PFSK-1 (cell line): ENCODE measurements around the gene DLGAP1.

Experiments
- FOXP2 ChIP-seq: optimal IDR thresholded peaks from 2 replicates; pipeline ENCODE3; 2011; ENCODE audit warnings: borderline replicate concordance, control low read depth, inconsistent platforms; ENCODE audit not compliant: insufficient read depth; ENCODE audit errors: extremely low read length, extremely low read depth
- POLR2AphosphoS5 ChIP-seq: IDR thresholded peaks from 2 replicates; pipeline ENCODE4 v1.6.1; 2012; ENCODE audit warnings: low read depth, mild to moderate bottlenecking, control low read depth, low read length, moderate library complexity
- REST ChIP-seq, 2 experiments: IDR thresholded peaks; 2 replicates each; pipeline versions ENCODE4 v1.6.1 to v1.8.0; 2011 to 2012; ENCODE audit warnings: low read depth in 2 of 2, low read length in 2 of 2, control low read depth in 1 of 2, inconsistent platforms in 1 of 2, mild to moderate bottlenecking in 1 of 2, moderate library complexity in 1 of 2; ENCODE audit not compliant: insufficient read depth in 1 of 2
- SIN3A ChIP-seq: IDR thresholded peaks from 2 replicates; pipeline ENCODE4 v1.6.1; 2012; ENCODE audit warnings: mild to moderate bottlenecking, low read length, moderate library complexity, borderline replicate concordance; ENCODE audit not compliant: insufficient read depth
- TAF1 ChIP-seq: IDR thresholded peaks from 2 replicates; pipeline ENCODE4 v1.6.1; 2012; ENCODE audit warnings: low read length, control low read depth, borderline replicate concordance; ENCODE audit not compliant: insufficient read depth

GRCh38 chr18:4444306-4444705, 10.8 kb downstream of the DLGAP1 start:
- TF ChIP-seq REST (IDR thresholded peaks at IDR 0.05; ENCODE audit: insufficient read depth in 1 of 2, low read depth in 2 of 2, low read length in 2 of 2) (no peak), FOXP2 (no peak), TAF1 (no peak), SIN3A (no peak), POLR2AphosphoS5 (no peak)
